VCaP (cell line): ENCODE results near the gene IL31.

Source experiments
- H3K27ac ChIP-seq: fragments of 450-650 bp; 2 replicates; pipeline ENCODE4 v1.5.1; 2017
- TF ChIP-seq, protein P1 (sequence below): fragments of 450-650 bp; conservative IDR thresholded peaks from 2 replicates; pipeline ENCODE4 v1.5.1; 2017; ENCODE audit warnings: mild to moderate bottlenecking, moderate library complexity

The IL31 gene

DNA sequence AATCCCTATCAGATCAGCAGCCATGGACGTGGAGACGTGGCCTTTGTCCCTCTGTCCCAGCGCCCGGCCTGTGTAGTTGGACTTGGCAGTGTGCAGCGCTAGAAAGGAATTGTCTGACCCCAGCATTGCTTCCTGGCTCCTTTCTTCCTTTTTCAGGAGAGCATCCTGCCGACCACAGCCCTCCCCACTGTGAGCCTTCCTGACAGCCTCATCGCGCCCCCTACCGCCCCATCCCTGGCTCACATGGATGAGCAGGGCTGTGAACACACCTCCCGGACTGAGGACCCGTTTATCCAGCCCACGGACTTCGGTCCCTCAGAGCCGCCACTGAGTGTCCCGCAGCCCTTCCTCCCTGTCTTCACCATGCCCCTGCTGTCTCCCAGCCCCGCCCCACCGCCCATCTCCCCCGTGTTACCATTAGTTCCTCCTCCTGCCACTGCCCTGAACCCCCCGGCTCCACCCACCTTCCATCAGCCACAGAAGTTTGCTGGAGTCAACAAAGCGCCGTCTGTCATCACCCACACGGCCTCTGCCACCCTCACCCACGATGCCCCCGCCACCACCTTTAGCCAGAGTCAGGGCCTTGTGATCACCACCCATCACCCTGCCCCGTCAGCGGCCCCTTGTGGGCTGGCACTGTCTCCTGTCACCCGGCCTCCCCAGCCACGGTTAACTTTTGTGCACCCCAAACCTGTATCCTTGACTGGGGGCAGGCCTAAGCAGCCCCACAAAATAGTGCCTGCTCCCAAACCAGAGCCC lies 40.6 kb downstream of the IL31 start:
- TF ChIP-seq, protein P1, sequence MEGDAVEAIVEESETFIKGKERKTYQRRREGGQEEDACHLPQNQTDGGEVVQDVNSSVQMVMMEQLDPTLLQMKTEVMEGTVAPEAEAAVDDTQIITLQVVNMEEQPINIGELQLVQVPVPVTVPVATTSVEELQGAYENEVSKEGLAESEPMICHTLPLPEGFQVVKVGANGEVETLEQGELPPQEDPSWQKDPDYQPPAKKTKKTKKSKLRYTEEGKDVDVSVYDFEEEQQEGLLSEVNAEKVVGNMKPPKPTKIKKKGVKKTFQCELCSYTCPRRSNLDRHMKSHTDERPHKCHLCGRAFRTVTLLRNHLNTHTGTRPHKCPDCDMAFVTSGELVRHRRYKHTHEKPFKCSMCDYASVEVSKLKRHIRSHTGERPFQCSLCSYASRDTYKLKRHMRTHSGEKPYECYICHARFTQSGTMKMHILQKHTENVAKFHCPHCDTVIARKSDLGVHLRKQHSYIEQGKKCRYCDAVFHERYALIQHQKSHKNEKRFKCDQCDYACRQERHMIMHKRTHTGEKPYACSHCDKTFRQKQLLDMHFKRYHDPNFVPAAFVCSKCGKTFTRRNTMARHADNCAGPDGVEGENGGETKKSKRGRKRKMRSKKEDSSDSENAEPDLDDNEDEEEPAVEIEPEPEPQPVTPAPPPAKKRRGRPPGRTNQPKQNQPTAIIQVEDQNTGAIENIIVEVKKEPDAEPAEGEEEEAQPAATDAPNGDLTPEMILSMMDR: no peak
- no peak overlapping the region for H3K27ac ChIP-seq

DNA sequence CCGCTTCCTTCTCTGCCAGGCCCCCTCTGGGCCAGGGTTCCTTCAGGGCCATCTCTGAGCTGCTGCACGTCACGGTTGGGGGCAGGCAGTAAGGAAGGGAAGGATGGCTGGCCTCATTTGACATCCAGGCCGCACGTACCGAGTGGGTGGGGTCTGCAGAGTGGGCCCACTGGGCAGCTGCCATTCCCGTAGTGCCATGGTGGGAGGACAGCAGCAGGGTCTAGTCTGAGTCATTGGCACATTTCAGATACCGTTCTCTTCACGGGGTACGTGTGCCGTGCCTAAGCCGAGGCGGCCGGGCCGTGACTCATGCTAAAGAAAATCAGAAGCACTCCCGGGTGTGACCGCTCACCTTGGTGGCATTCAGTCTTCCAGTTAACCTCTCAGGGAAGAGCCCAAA lies 43.9 kb downstream of the IL31 start:
- no peak overlapping the region for H3K27ac ChIP-seq
- TF ChIP-seq, protein P1: no peak

DNA sequence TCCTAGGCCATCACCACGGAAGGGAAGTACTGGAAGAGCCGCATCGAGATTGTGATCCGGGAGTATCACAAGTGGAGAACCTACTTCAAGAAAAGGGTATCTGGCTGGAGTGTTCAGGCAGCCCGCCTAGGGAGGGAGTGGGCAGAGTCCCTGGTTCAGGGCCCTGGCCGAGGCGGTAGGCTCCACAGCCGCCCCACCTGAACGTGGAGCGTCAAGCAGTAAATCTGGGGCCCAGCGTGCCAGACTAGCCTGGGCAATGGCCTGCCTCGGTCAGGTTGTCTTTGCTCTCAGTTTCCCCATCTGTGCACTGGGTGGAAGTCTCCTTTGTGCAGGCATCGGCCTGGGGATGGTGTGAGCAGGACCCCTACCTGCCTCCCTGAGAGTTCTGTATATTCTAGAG lies 44.9 kb downstream of the IL31 start:
- H3K27ac ChIP-seq: no peak overlapping the region
- TF ChIP-seq, protein P1: no peak

DNA sequence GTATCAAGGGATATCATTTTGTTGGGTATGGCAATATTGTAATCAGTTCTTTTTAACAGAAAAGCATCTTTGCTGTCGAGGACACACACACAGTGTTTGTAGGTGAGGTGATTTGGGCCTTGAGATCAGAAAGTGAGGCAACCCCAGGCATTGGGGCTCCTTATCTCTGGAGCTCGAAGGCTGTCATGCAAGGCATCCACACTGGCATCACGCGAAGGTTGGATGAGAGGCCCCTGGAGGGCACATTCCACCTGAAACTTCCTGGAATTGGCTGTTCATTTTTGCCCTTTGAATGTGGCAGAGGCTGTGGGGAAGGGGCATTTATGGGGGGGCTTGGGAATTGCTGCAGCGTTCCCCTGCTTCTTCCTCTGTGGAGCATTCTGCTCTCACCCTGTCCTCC lies 45.5 kb downstream of the IL31 start:
- TF ChIP-seq, protein P1: no peak
- no peak overlapping the region for H3K27ac ChIP-seq

DNA sequence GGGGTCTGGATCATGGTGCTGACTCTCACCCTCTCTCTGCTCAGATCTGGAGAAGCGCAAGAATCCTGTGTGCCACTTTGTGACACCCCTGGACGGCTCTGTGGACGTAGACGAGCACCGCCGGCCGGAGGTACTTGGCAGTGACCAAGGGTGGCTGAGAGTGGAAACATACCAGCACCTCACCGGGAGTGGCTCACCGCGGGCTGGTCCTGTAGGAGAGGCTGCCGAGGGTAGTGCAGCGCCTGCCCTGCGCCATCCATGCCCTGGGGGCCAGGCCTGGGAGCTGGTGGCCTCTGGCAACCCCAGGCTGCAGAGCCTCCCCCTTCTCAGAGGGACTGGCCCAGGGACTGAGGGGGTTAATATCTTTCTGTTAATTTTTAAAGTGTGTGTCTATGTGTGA lies 46.2 kb downstream of the IL31 start:
- H3K27ac ChIP-seq: peak overlapping the region; percentile 46; the same call in 1 of the 2 replicates
- TF ChIP-seq, protein P1: no peak

DNA sequence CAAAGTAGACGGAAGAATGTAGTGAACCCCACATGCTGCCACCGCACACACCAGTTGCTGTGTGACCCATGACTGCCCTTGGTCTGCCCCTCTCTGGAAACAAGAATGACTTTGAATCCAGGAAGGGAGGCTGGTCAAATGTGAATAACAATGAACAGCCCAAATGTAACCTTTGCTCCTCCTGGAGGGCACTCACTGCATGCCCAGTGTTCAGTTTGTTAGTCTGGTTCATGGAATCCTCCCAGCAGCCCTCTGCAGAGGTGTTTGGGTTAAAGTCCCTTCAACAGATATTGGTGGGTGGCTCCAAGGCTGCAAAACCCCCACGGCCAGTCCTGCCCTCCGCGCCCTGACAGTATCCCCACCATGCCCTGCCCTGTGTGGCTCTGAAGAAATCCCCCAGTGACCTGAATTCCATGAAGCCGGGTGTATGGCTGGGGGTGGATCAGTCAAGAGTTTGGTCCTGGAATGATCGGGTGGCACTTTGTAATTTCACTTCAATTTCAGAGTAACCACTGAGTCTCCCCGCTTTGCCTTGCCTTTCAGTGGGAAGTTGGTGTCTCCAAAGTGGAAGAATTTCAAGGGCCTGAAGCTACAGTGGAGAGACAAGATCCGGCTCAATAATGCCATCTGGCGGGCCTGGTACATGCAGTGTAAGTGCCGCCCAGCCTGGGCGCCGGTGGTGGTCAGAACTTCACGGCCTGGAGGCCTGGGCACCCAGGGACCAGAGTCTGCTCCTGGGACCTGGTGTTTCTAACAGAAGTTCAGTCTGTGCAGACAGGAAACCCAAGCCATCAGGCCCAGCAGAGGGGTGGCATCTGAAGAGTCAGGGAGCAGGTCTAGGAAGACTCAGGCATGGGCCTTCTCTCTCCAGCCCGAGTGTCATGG lies 47.1 kb downstream of the IL31 start:
- TF ChIP-seq, protein P1: peak; percentile 75

DNA sequence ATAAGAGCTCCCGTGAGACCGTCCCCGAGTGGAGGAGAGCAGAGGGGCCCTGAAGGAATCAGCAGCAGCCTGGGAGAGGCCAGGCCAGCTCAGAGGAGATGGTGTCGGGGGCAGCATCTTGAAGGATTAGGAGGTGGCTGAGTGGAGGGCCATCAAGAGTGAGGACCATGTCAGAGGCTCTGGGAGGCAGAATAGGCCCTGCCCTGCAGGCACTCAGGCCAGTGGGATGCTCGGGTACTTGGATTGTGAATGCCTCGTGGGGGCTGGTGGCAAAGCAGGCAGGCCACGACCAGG lies 47.7 kb downstream of the IL31 start:
- TF ChIP-seq, protein P1: no peak

More for the DNA sequence above, 47.1 kb downstream of the IL31 start:
- peak overlapping the region; percentile 46 for H3K27ac ChIP-seq

More for the DNA sequence above, 47.7 kb downstream of the IL31 start:
- H3K27ac ChIP-seq: peak overlapping the region; percentile 46
